ENCODE measurements around the gene CCT8. TPM values are rescaled to one million over a fixed set of nuclear protein-coding genes. Genes with fewer than 3 reads are reported as not detected.

The CCT8 gene
- total RNA-seq, 4 donors from 2014 or later, result 73.7 to 114 (median 85.1) TPM

DNA sequence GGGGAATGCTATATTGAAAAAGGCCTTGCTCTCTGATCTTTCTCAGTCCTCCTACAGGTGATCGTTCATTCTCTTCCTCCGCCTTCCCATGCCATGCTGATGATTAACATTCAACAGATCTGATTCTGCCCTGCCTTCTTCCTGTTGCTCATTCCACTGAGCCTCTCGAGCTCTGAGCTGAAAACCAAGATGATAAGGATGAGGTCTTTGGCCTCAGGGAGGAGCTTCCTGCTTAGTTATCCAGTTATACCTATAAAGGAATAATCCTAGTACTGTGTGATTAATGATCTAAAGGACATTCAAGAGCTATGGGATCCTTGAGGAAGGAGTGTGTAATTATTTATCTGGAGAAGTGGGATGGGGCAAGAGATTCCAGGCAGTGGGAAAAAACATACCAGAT is 31.8 kb upstream of the CCT8 start:
- no peak overlapping the region for H3K4me3 ChIP-seq (ENCODE audit: low read depth, poor library complexity, severe bottlenecking)
- intact Hi-C loops (cut with DNase I; ENCODE audit: low total_unique reads), result no loop called here
- 75 to 87% methylated on average over 3 of the region's 3 CpGs for WGBS, 2 donors
- TF ChIP-seq, protein P1, sequence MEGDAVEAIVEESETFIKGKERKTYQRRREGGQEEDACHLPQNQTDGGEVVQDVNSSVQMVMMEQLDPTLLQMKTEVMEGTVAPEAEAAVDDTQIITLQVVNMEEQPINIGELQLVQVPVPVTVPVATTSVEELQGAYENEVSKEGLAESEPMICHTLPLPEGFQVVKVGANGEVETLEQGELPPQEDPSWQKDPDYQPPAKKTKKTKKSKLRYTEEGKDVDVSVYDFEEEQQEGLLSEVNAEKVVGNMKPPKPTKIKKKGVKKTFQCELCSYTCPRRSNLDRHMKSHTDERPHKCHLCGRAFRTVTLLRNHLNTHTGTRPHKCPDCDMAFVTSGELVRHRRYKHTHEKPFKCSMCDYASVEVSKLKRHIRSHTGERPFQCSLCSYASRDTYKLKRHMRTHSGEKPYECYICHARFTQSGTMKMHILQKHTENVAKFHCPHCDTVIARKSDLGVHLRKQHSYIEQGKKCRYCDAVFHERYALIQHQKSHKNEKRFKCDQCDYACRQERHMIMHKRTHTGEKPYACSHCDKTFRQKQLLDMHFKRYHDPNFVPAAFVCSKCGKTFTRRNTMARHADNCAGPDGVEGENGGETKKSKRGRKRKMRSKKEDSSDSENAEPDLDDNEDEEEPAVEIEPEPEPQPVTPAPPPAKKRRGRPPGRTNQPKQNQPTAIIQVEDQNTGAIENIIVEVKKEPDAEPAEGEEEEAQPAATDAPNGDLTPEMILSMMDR (IDR thresholded peaks at IDR 0.05), result no peak
- TF ChIP-seq POLR2A (IDR thresholded peaks at IDR 0.05), result no peak
- DNase-seq (ENCODE audit: low spot score in 2 of 2), result no peak

DNA sequence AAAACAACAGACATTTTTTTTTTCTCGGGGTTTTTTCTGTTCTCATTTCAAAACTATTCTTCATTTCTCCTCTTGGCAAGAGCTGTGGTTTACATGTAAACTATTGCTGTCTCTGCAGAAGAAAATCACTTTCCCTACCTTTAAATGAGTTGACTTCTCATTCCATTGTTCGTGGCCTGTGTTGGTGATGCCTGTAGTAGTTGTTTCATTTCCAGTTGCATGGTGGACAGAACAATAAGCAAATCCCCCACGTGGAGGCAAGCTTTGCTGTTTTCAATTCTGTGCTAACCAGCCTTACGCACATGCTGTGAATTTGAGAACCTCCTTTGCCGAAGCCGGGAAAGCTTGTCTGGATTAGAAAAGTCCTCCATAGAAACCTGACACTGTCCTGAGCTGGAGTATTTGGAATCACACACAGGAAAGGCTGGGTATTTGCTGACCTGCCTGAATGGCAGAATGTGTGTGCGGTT is 30.8 kb upstream of the CCT8 start:
- TF ChIP-seq, protein P1 (IDR thresholded peaks at IDR 0.05), result no peak
- no peak for TF ChIP-seq POLR2A (IDR thresholded peaks at IDR 0.05)
- WGBS, 2 donors, result 73 to 80% methylated on average over 7 of the region's 7 CpGs
- no peak overlapping the region for H3K4me3 ChIP-seq (ENCODE audit: low read depth, poor library complexity, severe bottlenecking)
- intact Hi-C loops (cut with DNase I; ENCODE audit: low total_unique reads), result no loop called here
- DNase-seq (ENCODE audit: low spot score in 2 of 2), result no peak

DNA sequence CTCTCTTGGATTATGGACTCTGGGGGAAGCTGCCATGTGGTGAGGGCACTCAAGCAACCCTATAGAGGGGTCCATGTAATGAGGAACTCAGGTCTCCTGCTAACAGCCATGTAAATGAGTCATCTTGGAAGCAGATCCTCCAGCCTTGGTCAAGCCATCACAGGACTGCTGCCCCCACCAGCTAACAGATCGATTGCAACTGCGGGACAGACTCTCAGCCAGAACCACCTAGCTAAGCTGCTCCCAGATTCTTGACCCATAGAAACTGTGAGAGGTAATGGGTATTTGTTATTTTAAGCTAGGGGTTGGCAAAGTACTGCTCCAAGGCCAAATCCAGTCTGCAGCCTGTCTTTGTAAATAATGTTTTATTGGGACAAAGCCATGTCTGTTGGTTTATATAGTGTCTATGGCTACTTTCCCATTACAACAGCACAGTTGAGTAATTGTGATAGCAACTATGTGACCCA is 29.4 kb upstream of the CCT8 start:
- H3K4me3 ChIP-seq (ENCODE audit: low read depth, poor library complexity, severe bottlenecking), result no peak overlapping the region
- WGBS, 2 donors, result 93 to 100% methylated on average over 2 of the region's 2 CpGs
- DNase-seq (ENCODE audit: low spot score in 2 of 2), result no peak
- TF ChIP-seq, protein P1 (IDR thresholded peaks at IDR 0.05), result no peak
- no peak for TF ChIP-seq POLR2A (IDR thresholded peaks at IDR 0.05)
- intact Hi-C loops (cut with DNase I; ENCODE audit: low total_unique reads), result no loop called here

DNA sequence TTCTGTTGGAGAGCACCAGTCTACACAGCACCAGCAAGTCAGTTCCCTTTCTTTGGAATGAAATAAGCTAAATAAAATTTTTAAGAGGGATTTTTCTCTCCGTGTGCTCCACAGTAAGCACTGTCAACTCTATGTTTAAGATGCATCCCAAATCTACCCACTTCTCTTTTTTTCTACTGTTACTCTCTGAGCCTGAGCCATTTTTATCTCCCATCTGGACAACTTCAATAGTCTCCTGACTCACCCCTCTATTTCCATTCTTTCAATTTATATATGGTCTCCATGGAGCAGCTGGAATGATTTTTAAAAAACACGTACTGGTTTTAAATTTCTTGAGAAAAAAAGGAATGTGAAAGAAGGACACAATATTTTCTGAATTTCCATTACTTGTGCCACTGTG is 24.7 kb upstream of the CCT8 start:
- 68 to 77% methylated on average over 2 of the region's 2 CpGs for WGBS, 2 donors
- TF ChIP-seq POLR2A (IDR thresholded peaks at IDR 0.05), result no peak
- intact Hi-C loops (cut with DNase I; ENCODE audit: low total_unique reads), result no loop called here
- no peak overlapping the region for H3K4me3 ChIP-seq (ENCODE audit: low read depth, poor library complexity, severe bottlenecking)
- no peak for DNase-seq (ENCODE audit: low spot score in 2 of 2)

DNA sequence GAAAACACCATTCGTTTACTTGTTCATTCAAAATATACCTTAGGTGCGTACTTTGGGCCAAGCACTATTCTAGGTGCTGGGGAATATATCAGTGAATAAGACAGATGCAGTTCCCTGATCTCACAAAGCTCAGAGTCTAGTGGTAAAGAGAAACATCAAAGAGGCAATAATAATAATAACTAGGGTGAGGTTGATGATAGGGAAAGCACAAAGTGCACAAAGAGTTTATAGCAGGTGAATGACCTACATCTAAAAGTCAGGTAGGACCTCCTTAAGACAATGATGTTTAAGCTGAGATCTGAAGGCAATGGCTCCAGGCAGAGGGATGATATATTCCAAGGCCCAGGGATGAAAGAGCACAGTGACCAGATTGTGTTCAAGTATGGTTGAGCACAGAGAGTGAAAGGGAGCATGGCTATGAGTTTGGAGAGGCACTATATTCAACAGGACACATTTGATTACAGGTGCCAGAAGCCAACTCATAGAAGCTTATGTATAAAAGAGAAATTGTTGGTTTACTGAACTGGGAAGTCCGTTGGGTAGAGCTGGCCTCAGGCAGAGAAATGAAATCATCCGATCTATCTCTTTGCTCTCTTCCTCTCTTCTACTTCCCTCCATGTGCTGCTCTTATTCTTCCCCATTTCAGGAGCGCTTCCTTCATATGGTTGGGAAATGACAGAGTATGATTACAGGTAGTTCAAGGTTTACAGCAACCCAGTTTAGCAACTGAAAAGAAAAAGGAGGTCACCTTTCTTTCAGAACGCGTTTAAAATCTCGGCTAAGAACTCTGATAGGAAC is 23.0 kb upstream of the CCT8 start:
- intact Hi-C loops (cut with DNase I; ENCODE audit: low total_unique reads), result no loop called here
- no peak overlapping the region for H3K4me3 ChIP-seq (ENCODE audit: low read depth, poor library complexity, severe bottlenecking)
- 70 to 90% methylated on average over 8 of the region's 8 CpGs for WGBS, 2 donors
- TF ChIP-seq POLR2A (IDR thresholded peaks at IDR 0.05), result no peak
- TF ChIP-seq, protein P1 (IDR thresholded peaks at IDR 0.05), result no peak
- DNase-seq (ENCODE audit: low spot score in 2 of 2), result no peak

DNA sequence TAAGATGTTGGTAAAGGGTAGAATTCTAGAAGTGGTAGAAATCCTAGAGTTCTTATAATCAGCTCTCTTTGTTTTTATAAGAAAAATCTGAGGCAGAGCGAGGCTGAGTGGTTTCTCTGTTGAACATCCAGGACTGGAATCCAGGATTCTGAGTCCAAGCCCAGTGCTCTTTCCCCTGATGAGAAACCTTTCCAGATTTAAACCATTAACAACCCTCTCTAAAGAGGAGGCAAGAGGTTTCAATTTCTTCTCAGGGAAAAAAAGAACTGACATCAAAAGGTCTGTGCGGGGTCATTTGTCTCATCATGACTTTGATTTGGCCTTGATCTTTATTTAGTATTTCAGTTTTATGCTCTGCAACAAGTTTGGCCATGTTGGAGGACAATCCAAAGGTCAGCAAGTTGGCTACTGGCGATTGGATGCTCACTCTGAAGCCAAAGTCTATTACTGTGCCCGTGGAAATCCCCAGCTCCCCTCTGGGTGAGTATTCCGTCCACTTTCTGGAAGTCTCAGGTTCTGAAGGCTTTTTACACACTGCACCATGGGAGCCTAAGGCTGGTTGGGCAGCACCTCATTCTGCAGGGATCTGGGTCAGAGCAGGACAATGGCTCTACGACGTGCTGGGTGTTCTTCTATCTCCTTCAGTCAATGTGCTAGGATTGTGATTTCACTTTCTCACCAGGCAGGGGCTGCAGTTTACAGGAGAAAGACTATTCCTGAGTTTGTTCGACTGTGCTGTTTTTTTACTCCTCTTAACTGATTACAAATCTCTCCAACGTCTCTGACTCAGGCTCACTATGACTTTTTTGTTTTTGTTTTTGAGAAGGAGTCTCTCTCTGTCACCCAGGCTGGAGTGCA is 18.9 kb upstream of the CCT8 start:
- no peak for DNase-seq (ENCODE audit: low spot score in 2 of 2)
- TF ChIP-seq, protein P1 (IDR thresholded peaks at IDR 0.05), result no peak
- TF ChIP-seq POLR2A (IDR thresholded peaks at IDR 0.05), result no peak
- WGBS, 2 donors, result 44 to 53% methylated on average over 9 of the region's 9 CpGs
- no peak overlapping the region for H3K4me3 ChIP-seq (ENCODE audit: low read depth, poor library complexity, severe bottlenecking)
- intact Hi-C loops (cut with DNase I; ENCODE audit: low total_unique reads), result no loop called here
